SK-N-SH (cell line): ENCODE measurements around the gene NELFA. TPM values are rescaled to one million over a fixed set of nuclear protein-coding genes. Genes with fewer than 3 reads are reported as not detected.

Experiments used
- CTCF ChIA-PET: fragments of 300-600, 350-600 bp; formaldehyde crosslinking; extraction: SDS; loops from one replicate; lab custom pipeline; 2021; lab: Yijun Ruan, JAX
- POLR2A ChIA-PET: fragments of 350-600 bp; sonication (Branson Sonifier 250); formaldehyde crosslinking; extraction: SDS; loops from one replicate; lab custom pipeline; 2020; ENCODE audit warnings: antibody characterized with exemption, inconsistent platforms; lab: Yijun Ruan, JAX
- DNase-seq: peaks from one replicate; pipeline ENCODE4 v3.0.0; 2012
- H2AFZ ChIP-seq: fragments of 200-600 bp; sonication (generic); 2 replicates; pipeline ENCODE4 v1.8.1; 2016; ENCODE audit warnings: antibody characterized with exemption, mild to moderate bottlenecking, low read depth
- H3F3A ChIP-seq: fragments of 200-600 bp; sonication (generic); replicated peaks from 2 replicates; pipeline ENCODE3; 2016; ENCODE audit warnings: antibody characterized with exemption, mild to moderate bottlenecking; ENCODE audit not compliant: insufficient read depth
- H3K27ac ChIP-seq, 2 experiments: fragments of 200-500 bp in 1 of 2; fragments of 200-600 bp in 1 of 2; sonication (Bioruptor generic) in 1 of 2; sonication (generic), shearing (Covaris generic) in 1 of 2; 2 replicates each; pipeline versions ENCODE4 v1.5.1 to v1.6.1; 2014 to 2016; ENCODE audit warnings: low read depth in 2 of 2, inconsistent platforms in 1 of 2, low read length in 1 of 2, mild to moderate bottlenecking in 1 of 2, mixed read lengths in 1 of 2
- H3K27me3 ChIP-seq: fragments of 200-600 bp; sonication (generic), shearing (Covaris generic); 2 replicates; pipeline ENCODE4 v1.6.1; 2016; ENCODE audit warnings: mixed run types; ENCODE audit not compliant: insufficient read depth
- H3K36me3 ChIP-seq, 2 experiments: fragments of 200-500 bp in 1 of 2; fragments of 200-600 bp in 1 of 2; sonication (Bioruptor generic) in 1 of 2; sonication (generic) in 1 of 2; replicated peaks in 1 of 2; 2 replicates each; pipeline versions ENCODE3 to v1.5.1; 2014 to 2016; ENCODE audit warnings: low read length in 1 of 2, mild to moderate bottlenecking in 1 of 2; ENCODE audit not compliant: insufficient read depth in 2 of 2, control insufficient read depth in 1 of 2
- H3K4me1 ChIP-seq, 2 experiments: fragments of 200-500 bp in 1 of 2; fragments of 200-600 bp in 1 of 2; sonication (Bioruptor generic) in 1 of 2; sonication (generic), shearing (Covaris generic) in 1 of 2; 2 replicates each; pipeline versions ENCODE4 v1.5.1 to v1.6.1; 2014 to 2016; ENCODE audit warnings: low read depth in 1 of 2, low read length in 1 of 2, mixed run types in 1 of 2; ENCODE audit not compliant: insufficient read depth in 2 of 2, control insufficient read depth in 1 of 2
- H3K4me2 ChIP-seq: fragments of 200-600 bp; sonication (generic), shearing (Covaris generic); 2 replicates; pipeline ENCODE4 v1.6.1; 2017; ENCODE audit warnings: mixed run types
- H3K4me3 ChIP-seq, 2 experiments: fragments of 200-500 bp in 1 of 2; fragments of 200-600 bp in 1 of 2; sonication (Bioruptor generic) in 1 of 2; sonication (generic), shearing (Covaris generic) in 1 of 2; 2 replicates each; pipeline versions ENCODE4 v1.5.1 to v1.8.1; 2014 to 2016; ENCODE audit warnings: low read depth in 2 of 2, inconsistent platforms in 1 of 2, low read length in 1 of 2, mild to moderate bottlenecking in 1 of 2, mixed read lengths in 1 of 2, moderate library complexity in 1 of 2
- H3K79me2 ChIP-seq: fragments of 200-600 bp; sonication (generic); 2 replicates; pipeline ENCODE4 v1.8.1; 2017; ENCODE audit warnings: mild to moderate bottlenecking; ENCODE audit not compliant: insufficient read depth
- H3K9ac ChIP-seq: fragments of 200-600 bp; sonication (generic); 2 replicates; pipeline ENCODE4 v1.6.1; 2017; ENCODE audit warnings: mixed run types
- H3K9me2 ChIP-seq: fragments of 200-600 bp; sonication (generic); 2 replicates; pipeline ENCODE4 v1.6.1; 2017; ENCODE audit warnings: mixed run types
- H3K9me3 ChIP-seq: fragments of 200-600 bp; sonication (generic); 2 replicates; pipeline ENCODE4 v1.6.1; 2017; ENCODE audit warnings: mixed run types, mild to moderate bottlenecking, moderate library complexity
- H4K20me1 ChIP-seq: fragments of 200-600 bp; sonication (generic); 2 replicates; pipeline ENCODE4 v1.6.1; 2017; ENCODE audit warnings: mild to moderate bottlenecking, mixed run types; ENCODE audit not compliant: insufficient read depth
- CHD2 ChIP-seq: fragments of 150-350 bp; IDR thresholded peaks from 2 replicates; pipeline ENCODE4 v1.6.1; 2018; ENCODE audit warnings: low read length; ENCODE audit not compliant: partially characterized antibody
- ELF1 ChIP-seq: IDR thresholded peaks from 2 replicates; pipeline ENCODE4 v1.4.0; 2012
- FOSL2 ChIP-seq: IDR thresholded peaks from 2 replicates; pipeline ENCODE4 v1.4.0; 2012; ENCODE audit warnings: low read depth, mild to moderate bottlenecking, moderate library complexity, borderline replicate concordance
- FOXJ3 ChIP-seq: sonication (generic); formaldehyde crosslinking; IDR thresholded peaks from 2 replicates; pipeline ENCODE4 v1.5.1; 2020; ENCODE audit warnings: mild to moderate bottlenecking, missing genetic modification reagents
- FOXM1 ChIP-seq: IDR thresholded peaks from 2 replicates; pipeline ENCODE4 v1.4.0; 2012; ENCODE audit warnings: low read depth, mild to moderate bottlenecking
- JUND ChIP-seq: IDR thresholded peaks from 2 replicates; pipeline ENCODE4 v1.4.0; 2012
- MEF2A ChIP-seq: IDR thresholded peaks from 2 replicates; pipeline ENCODE4 v1.4.0; 2012; ENCODE audit warnings: low read depth, borderline replicate concordance
- PBX3 ChIP-seq: IDR thresholded peaks from 2 replicates; pipeline ENCODE4; 2012
- RXRA ChIP-seq: IDR thresholded peaks from 2 replicates; pipeline ENCODE4 v1.4.0; 2012; ENCODE audit warnings: low read depth, mild to moderate bottlenecking, borderline replicate concordance
- SMC3 ChIP-seq: IDR thresholded peaks from 2 replicates; pipeline ENCODE4 v1.6.1; 2012; ENCODE audit warnings: low read depth, low read length, improper control_type of control experiment
- TCF12 ChIP-seq: IDR thresholded peaks from 2 replicates; pipeline ENCODE4 v1.4.0; 2012
- YY1 ChIP-seq: IDR thresholded peaks from 2 replicates; pipeline ENCODE4 v1.4.0; 2012; ENCODE audit warnings: low read depth, mild to moderate bottlenecking
- WGBS: methylation state at CpG from one replicate; pipeline ENCODE4 v1.1.6; 2017; ENCODE audit warnings: low lambda C conversion rate; 5-methylcytosine and 5-hydroxymethylcytosine counted together
- polyA plus RNA-seq, 3 experiments: library from polyadenylated mRNA; depleted of rRNA; stranded (reverse); fragments of >200 nt; gene quantifications; 2 replicates each; pipeline ENCODE4 v1.2.3, GENCODE V29; 2012
- TF ChIP-seq, protein P1 (sequence below): IDR thresholded peaks from 2 replicates; pipeline ENCODE4 v1.4.0; 2012; ENCODE audit warnings: low read depth
- TF ChIP-seq, protein P2 (sequence below): IDR thresholded peaks from 2 replicates; pipeline ENCODE4 v1.6.1; 2012; ENCODE audit warnings: mild to moderate bottlenecking, low read depth, low read length, moderate library complexity

NELFA gene
- polyA plus RNA-seq, 1 of the 3 experiments (the other 2 are of a cell fraction), result 26.8 TPM

DNA sequence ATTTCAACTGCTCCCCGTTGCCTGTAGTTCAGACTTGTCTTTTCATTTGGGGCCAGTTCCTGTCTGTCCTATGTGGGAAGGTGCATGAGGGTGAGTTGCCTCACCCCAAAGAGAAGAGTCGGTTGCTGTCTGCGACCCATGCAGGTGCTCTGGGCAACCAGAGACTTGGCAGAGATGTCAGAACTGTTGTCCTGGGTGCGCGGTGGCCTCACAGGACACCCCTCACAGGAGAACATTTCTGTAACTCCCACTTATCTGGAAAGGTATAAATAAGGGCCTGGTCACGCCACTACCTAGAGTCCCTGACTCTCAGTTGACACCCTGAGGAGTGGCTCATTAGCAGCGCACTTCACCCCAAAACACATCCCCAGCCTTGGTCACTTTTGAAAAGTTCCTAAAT is 40.6 kb upstream of the NELFA start (continued):
- no peak for TF ChIP-seq CHD2

DNA sequence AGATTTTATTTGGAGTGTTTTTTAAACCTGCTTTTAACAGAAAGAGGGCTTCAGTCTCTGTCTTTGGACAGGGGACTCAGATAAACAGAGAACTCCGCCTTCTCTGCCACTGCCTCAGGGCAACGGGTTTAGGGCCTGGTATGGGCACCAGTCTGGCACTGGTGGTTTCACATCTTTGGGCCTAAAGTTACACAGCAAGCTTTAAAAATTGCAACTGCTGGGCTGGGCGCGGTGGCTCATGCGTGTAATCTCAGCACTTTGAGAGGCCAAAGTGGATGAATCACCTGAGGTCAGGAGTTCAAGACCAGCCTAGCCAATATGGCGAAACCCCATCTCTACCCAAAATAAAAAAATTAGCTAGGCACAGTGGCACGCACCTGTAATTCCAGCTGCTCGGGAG is 40.1 kb upstream of the NELFA start:
- no peak overlapping the region for H2AFZ ChIP-seq
- 82% methylated on average over 8 of the region's 8 CpGs for WGBS
- TF ChIP-seq FOXM1 (no peak), MEF2A (no peak), CHD2 (no peak), YY1 (no peak), PBX3 (no peak), FOXJ3 (CRISPR knock-in tag) (no peak), TCF12 (no peak), JUND (no peak), ELF1 (no peak), FOSL2 (no peak), RXRA (no peak), SMC3 (no peak)
- TF ChIP-seq, protein P1, sequence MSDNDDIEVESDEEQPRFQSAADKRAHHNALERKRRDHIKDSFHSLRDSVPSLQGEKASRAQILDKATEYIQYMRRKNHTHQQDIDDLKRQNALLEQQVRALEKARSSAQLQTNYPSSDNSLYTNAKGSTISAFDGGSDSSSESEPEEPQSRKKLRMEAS, result no peak
- TF ChIP-seq, protein P2, sequence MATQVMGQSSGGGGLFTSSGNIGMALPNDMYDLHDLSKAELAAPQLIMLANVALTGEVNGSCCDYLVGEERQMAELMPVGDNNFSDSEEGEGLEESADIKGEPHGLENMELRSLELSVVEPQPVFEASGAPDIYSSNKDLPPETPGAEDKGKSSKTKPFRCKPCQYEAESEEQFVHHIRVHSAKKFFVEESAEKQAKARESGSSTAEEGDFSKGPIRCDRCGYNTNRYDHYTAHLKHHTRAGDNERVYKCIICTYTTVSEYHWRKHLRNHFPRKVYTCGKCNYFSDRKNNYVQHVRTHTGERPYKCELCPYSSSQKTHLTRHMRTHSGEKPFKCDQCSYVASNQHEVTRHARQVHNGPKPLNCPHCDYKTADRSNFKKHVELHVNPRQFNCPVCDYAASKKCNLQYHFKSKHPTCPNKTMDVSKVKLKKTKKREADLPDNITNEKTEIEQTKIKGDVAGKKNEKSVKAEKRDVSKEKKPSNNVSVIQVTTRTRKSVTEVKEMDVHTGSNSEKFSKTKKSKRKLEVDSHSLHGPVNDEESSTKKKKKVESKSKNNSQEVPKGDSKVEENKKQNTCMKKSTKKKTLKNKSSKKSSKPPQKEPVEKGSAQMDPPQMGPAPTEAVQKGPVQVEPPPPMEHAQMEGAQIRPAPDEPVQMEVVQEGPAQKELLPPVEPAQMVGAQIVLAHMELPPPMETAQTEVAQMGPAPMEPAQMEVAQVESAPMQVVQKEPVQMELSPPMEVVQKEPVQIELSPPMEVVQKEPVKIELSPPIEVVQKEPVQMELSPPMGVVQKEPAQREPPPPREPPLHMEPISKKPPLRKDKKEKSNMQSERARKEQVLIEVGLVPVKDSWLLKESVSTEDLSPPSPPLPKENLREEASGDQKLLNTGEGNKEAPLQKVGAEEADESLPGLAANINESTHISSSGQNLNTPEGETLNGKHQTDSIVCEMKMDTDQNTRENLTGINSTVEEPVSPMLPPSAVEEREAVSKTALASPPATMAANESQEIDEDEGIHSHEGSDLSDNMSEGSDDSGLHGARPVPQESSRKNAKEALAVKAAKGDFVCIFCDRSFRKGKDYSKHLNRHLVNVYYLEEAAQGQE, result no peak
- H3K79me2 ChIP-seq, result no peaks in the 10 kb centered on the region
- no peaks in the 10 kb centered on the region for H4K20me1 ChIP-seq
- H3K36me3 ChIP-seq, result no peaks in the 10 kb centered on the region
- no peak for DNase-seq
- ChIA-PET CTCF (interaction anchor here (0.8 to 2.5 kb wide), 2 partner anchors 14 to 40 kb away, joined by 3 to 6 read pairs; no protein-coding TSS in a partner anchor), POLR2A (no interaction called here)
- peaks cover 8% of the 10 kb centered on the region for H3F3A ChIP-seq
- H3K4me1 ChIP-seq, result no peaks in the 10 kb centered on the region
- no peak overlapping the region for H3K9ac ChIP-seq
- no peaks in the 10 kb centered on the region for H3K9me3 ChIP-seq
- no peak overlapping the region for H3K27ac ChIP-seq
- no peaks in the 10 kb centered on the region for H3K9me2 ChIP-seq
- H3K4me3 ChIP-seq, result no peak overlapping the region
- H3K4me2 ChIP-seq, result no peak overlapping the region
- H3K27me3 ChIP-seq, result no peaks in the 10 kb centered on the region; the same call in 1 of the 2 replicates
